Measurements from ENCODE around the gene CAVIN2.
"Not testable (repeated sequence)": the region's sequence is repeated elsewhere in the genome, so short reads cannot be mapped to it uniquely, and the experiment has no call there.

CAVIN2 gene

GRCh38 chr2:191799526-191799925 lies 47.4 kb downstream of the CAVIN2 start:
- DNase-seq (ENCODE audit: low spot score): no peak

DNA sequence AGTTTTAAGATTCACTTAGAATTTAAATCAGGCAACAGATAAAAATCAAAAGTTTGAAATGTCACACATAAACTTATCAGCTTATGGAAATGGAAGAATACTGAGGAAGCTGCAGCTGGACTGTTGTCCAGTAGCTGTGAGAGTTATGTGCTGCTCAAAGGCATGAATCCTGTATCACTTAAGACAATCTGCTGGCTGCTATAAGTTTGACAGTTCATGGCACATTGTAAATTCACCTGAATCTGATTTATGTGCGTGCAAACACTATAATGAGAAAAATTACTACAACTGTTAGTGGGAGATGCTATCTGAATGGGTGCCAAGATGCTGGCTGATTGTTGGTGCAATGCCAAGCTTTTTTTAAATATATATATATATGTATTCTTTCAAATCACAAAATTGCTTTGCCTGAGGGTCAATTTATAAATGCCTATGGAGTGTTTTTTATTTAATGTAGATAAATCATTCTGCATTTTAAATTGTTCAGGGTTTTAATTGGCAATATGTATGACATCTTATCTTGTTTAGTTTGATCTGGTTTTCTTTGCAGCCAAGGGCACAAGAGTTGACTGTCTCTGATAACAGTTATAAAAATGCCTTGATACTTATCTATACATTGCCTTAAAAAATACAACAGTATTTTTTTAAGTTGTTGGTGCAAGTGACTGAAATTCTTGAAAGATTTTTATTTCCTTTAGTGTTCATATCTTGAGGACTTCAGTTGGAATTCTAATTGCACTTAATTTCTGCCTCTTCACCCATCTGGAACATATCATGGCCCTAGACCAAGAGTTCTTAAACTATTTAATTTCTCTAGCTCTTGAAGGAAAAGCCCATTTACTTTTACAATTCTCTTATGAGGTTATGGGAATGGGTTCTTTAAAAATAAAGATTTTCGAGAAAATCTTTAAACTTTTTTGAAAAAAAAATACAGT lies 48.7 kb downstream of the CAVIN2 start:
- DNase-seq (ENCODE audit: low spot score): no peak

DNA sequence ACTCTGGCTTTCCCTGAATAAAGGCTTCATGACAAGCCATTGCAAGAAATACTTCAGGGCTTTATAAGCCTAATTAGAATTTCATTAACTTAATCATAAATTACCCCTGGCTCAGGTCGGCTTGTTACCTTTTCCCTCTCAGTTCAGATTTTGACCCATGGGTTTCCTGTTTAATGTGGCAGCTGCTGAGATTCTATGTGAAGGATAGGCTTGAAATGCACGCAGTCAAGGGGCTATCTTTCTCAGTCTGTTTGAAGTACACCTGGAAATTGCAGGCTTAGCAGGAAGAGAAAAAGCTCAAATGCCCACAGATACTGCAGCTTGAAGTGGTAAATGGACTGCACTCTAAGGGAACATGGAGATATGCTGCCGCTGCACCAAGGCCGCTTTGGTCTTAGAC lies 49.4 kb downstream of the CAVIN2 start:
- DNase-seq (ENCODE audit: low spot score): no peak

DNA sequence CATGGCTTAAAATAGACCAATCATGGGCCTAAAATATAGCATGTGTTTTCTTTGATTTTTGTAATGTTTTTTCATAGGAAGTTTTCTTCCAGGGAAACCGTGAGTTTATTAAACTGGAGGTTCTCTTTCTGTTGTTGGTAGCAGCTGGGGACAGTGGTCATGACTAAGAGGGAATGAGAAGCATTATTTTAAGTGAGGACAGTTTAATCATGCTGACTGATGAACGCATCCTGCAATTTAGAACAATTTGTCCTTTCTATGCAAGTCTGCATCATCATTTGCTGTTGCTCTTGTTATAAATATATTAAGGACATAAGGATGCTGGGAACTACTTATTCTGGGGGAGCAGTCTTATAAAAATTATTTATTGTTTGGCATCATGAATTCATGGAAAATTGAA lies 51.2 kb downstream of the CAVIN2 start:
- DNase-seq (ENCODE audit: low spot score): no peak

- no peak for DNase-seq (ENCODE audit: low spot score)
Measured at GRCh38 chr2:191791953-191792560, 54.8 kb downstream of the CAVIN2 start.

DNA sequence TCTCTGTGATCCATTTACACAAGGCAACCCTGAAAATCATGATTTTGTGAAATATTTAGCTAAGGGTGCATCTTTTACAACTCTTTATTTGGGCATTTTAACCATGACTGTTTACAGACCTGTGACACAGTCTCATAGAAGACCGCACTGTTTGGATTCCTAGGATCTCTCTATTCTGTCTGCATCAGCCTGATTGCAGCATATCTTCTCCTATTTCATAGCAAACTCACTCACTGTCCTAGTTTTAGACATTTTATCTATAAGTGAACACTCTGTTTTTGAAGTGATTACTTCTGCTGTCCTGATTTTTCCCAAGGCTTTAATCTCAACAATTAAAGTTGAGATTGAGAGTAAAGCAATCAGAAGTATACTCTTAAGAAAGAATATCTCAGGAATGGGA lies 56.2 kb downstream of the CAVIN2 start:
- peak; percentile 5 for DNase-seq (ENCODE audit: low spot score)

DNA sequence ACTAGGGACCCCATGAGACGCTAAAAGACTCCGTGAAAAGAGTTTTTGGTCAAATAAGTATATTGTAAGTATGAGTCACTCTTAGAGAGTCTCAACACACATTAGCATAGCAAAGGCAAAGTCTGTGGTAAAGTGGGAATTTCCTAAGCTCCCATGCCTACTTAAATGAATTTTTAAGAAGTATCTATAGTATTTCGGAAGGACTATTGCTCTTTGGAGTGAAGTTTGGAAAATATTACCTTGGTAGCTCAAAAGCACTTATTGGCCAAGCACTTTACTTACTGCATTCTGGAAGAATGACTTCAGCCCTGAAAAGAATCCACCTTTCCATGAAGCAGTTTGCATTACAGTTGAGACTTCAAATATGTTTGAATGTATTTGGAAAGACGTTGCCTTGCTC lies 57.1 kb downstream of the CAVIN2 start:
- DNase-seq (ENCODE audit: low spot score): no peak

- no peak for DNase-seq (ENCODE audit: low spot score)
Measured at GRCh38 chr2:191786694-191787093, 60.2 kb downstream of the CAVIN2 start.

- DNase-seq (ENCODE audit: low spot score): not testable (repeated sequence)
Measured at GRCh38 chr2:191785651-191786050, 61.2 kb downstream of the CAVIN2 start.
